Endothelial cell of umbilical vein (primary cell): Measurements from ENCODE around the gene PLAGL2. TPM values are rescaled to one million over a fixed set of nuclear protein-coding genes. Genes with fewer than 3 reads are reported as not detected.

Experiments used
- BruUV-seq: library from RNA; stranded (reverse); fragments of 400-500 nt; replicated peaks from 2 replicates; lab custom pipeline; 2021; lab: Mats Ljungman, UMichigan
- CTCF ChIA-PET: fragments of 300-600, 350-600 bp; sonication (Branson Sonifier 250); formaldehyde crosslinking; loops from one replicate; lab custom pipeline; 2021; ENCODE audit warnings: antibody characterized with exemption, inconsistent platforms; lab: Charles Lee
- POLR2A ChIA-PET: fragments of 300-600, 350-600 bp; sonication (Branson Sonifier 250); formaldehyde crosslinking; loops from one replicate; lab custom pipeline; 2021; ENCODE audit warnings: antibody characterized with exemption, inconsistent platforms; lab: Charles Lee
- DNase-seq: peaks from one replicate; pipeline ENCODE4 v3.0.0-alpha.2; 2011; ENCODE audit warnings: low read depth, low spot score
- FAIRE-seq: peaks from 2 replicates; lab custom pipeline; 2011; peaks lifted over from hg19 to GRCh38; lab: Jason Lieb, UNC
- H2AFZ ChIP-seq: 2 replicates; pipeline ENCODE4 v1.6.0; 2012; ENCODE audit warnings: low read depth, low read length, control low read depth, inconsistent platforms
- H3K27ac ChIP-seq: 2 replicates; pipeline ENCODE4 v1.5.1; 2011; ENCODE audit warnings: low read depth, mild to moderate bottlenecking, control low read depth, low read length, moderate library complexity; ENCODE audit not compliant: insufficient read depth
- H3K27me3 ChIP-seq, 2 experiments: 2 replicates each; pipeline versions ENCODE4 v1.6.0 to v1.6.1; 2011; ENCODE audit warnings: low read length in 2 of 2, mixed read lengths in 1 of 2; ENCODE audit not compliant: control insufficient read depth in 2 of 2, insufficient read depth in 2 of 2
- H3K36me3 ChIP-seq, 2 experiments: 2 replicates in 1 of 2; 3 replicates in 1 of 2; pipeline ENCODE4 v1.5.1; 2011; ENCODE audit warnings: low read length in 2 of 2, mild to moderate bottlenecking in 1 of 2, moderate library complexity in 1 of 2; ENCODE audit not compliant: control insufficient read depth in 2 of 2, insufficient read depth in 2 of 2; ENCODE audit errors: extremely low read depth in 1 of 2
- H3K4me1 ChIP-seq: 3 replicates; pipeline ENCODE4 v1.5.1; 2011; ENCODE audit warnings: mild to moderate bottlenecking, low read length; ENCODE audit not compliant: control insufficient read depth, insufficient read depth; ENCODE audit errors: extremely low read depth
- H3K4me2 ChIP-seq: 2 replicates; pipeline ENCODE4 v1.6.1; 2011; ENCODE audit warnings: low read length, control low read depth, mixed read lengths; ENCODE audit not compliant: insufficient read depth
- H3K4me3 ChIP-seq, 3 experiments: fragments of 200-600 bp in 1 of 3; sonication (generic), shearing (Covaris generic) in 1 of 3; replicated peaks in 1 of 3; 2 replicates each; pipeline ENCODE4 v1.5.1; 2011 to 2016; ENCODE audit warnings: control low read depth in 3 of 3, low read length in 3 of 3, mild to moderate bottlenecking in 2 of 3, inconsistent platforms in 1 of 3, low read depth in 1 of 3, moderate library complexity in 1 of 3; ENCODE audit not compliant: insufficient read depth in 1 of 3
- H3K79me2 ChIP-seq: 2 replicates; pipeline ENCODE4 v1.6.0; 2012; ENCODE audit warnings: low read length, inconsistent platforms; ENCODE audit not compliant: control insufficient read depth, insufficient read depth
- H3K9ac ChIP-seq: replicated peaks from 2 replicates; pipeline ENCODE3; 2011; ENCODE audit warnings: low read length, control low read depth; ENCODE audit not compliant: insufficient read depth; ENCODE audit errors: extremely low read depth
- H3K9me1 ChIP-seq: replicated peaks from 3 replicates; pipeline ENCODE4 v1.6.0; 2011; ENCODE audit warnings: mild to moderate bottlenecking, low read length; ENCODE audit not compliant: control insufficient read depth, insufficient read depth; ENCODE audit errors: extremely low read depth
- H3K9me3 ChIP-seq: replicated peaks from 2 replicates; pipeline ENCODE4 v1.5.1; 2012; ENCODE audit warnings: low read length, inconsistent platforms; ENCODE audit not compliant: control insufficient read depth, insufficient read depth
- H4K20me1 ChIP-seq: replicated peaks from 2 replicates; pipeline ENCODE3; 2011; ENCODE audit warnings: mild to moderate bottlenecking, low read length; ENCODE audit not compliant: control insufficient read depth, insufficient read depth; ENCODE audit errors: extremely low read depth
- CTCF ChIP-seq, 2 donors: IDR thresholded peaks; 1 replicate in 1 of 2; 2 replicates in 1 of 2; pipeline ENCODE4 v1.5.1; 2011; ENCODE audit warnings: low read length in 2 of 2, mild to moderate bottlenecking in 2 of 2, moderate library complexity in 2 of 2, control low read depth in 1 of 2, inconsistent platforms in 1 of 2, low read depth in 1 of 2; ENCODE audit not compliant: insufficient read depth in 1 of 2; ENCODE audit errors: extremely low read depth in 1 of 2
- EZH2 ChIP-seq: IDR thresholded peaks from 2 replicates; pipeline ENCODE4 v1.6.1; 2012; ENCODE audit warnings: borderline replicate concordance, low read depth, mild to moderate bottlenecking, moderate library complexity, low read length, inconsistent platforms; ENCODE audit not compliant: severe bottlenecking
- FOS ChIP-seq: IDR thresholded peaks from 2 replicates; pipeline ENCODE4 v1.6.1; 2011; ENCODE audit warnings: mild to moderate bottlenecking, low read length, moderate library complexity, borderline replicate concordance; ENCODE audit not compliant: insufficient read depth
- GATA2 ChIP-seq: IDR thresholded peaks from 2 replicates; pipeline ENCODE4 v1.7.0; 2011; ENCODE audit warnings: low read depth, mild to moderate bottlenecking, moderate library complexity, mixed read lengths, low read length; ENCODE audit not compliant: insufficient read length, insufficient read depth
- JUN ChIP-seq: IDR thresholded peaks from 2 replicates; pipeline ENCODE4 v1.6.1; 2011; ENCODE audit warnings: borderline replicate concordance, low read depth; ENCODE audit not compliant: insufficient read length, insufficient read depth
- MYC ChIP-seq: IDR thresholded peaks from one replicate; pipeline ENCODE4 v1.6.1; 2011; ENCODE audit warnings: mild to moderate bottlenecking, low read depth, low read length
- POLR2A ChIP-seq: IDR thresholded peaks from 2 replicates; pipeline ENCODE4 v1.6.1; 2012; ENCODE audit warnings: low read depth, mild to moderate bottlenecking, control low read depth, low read length
- POLR2AphosphoS5 ChIP-seq: IDR thresholded peaks from 2 replicates; pipeline ENCODE4 v1.6.1; 2012; ENCODE audit warnings: low read depth, mild to moderate bottlenecking, control low read depth, low read length, moderate library complexity; ENCODE audit not compliant: insufficient read depth
- dilution Hi-C: fragments of 300-500 bp; cut with MboI; formaldehyde crosslinking; loops from one replicate; pipeline ENCODE4 v1.15.0; 2019; ENCODE audit warnings: low sequenced_read_pairs; ENCODE audit not compliant: extremely low pct_ligation_motif_present
- intact Hi-C: fragments of 100-400 bp; cut with micrococcal nuclease; formaldehyde crosslinking; loops from one replicate; pipeline ENCODE4 v1.10.0; 2022
- polyA plus RNA-seq, 4 experiments: library from polyadenylated mRNA; depleted of rRNA in 3 of 4; stranded (reverse) in 3 of 4; unstranded in 1 of 4; fragments of >200 nt; gene quantifications; 2 replicates each; pipeline versions ENCODE4 v1.2.1 to v1.2.3, GENCODE V29; 2011 to 2012; ENCODE audit warnings: missing spikeins in 1 of 4
- total RNA-seq: library from RNA; stranded (reverse); gene quantifications from 2 replicates; pipeline ENCODE4 v1.2.3, GENCODE V29; 2021
- TF ChIP-seq, protein P1 (sequence below): IDR thresholded peaks from 2 replicates; pipeline ENCODE4 v1.6.1; 2011; ENCODE audit not compliant: insufficient read depth, insufficient read length

PLAGL2 gene
- total and polyA plus RNA-seq, 2 donors (not counting 3 experiments of a cell fraction or from before 2014, with no cell fraction given) = 8.2 to 15.2 TPM

- BruUV-seq = no TSS peak
- TF ChIP-seq POLR2A (no peak), JUN (no peak), POLR2AphosphoS5 (no peak), GATA2 (no peak), MYC (no peak), EZH2 (no peak), CTCF (IDR thresholded peaks at IDR 0.05; ENCODE audit: extremely low read depth in 1 of 2, insufficient read depth in 1 of 2, low read depth in 1 of 2, low read length in 2 of 2) (no peak), FOS (no peak)
- TF ChIP-seq, protein P1, sequence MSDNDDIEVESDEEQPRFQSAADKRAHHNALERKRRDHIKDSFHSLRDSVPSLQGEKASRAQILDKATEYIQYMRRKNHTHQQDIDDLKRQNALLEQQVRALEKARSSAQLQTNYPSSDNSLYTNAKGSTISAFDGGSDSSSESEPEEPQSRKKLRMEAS = no peak
- dilution Hi-C loops = no loop called here
- Histone ChIP-seq H4K20me1 (no peaks in the 10 kb centered on the region), H3K9ac (no peak overlapping the region), H3K27ac (no peak overlapping the region), H3K9me1 (no peaks in the 10 kb centered on the region), H3K36me3 (peaks cover 17 to 29% of the 10 kb centered on the region in 2 experiments), H3K9me3 (no peaks in the 10 kb centered on the region), H2AFZ (no peak overlapping the region), H3K4me3 (no peak overlapping the region), H3K4me2 (no peak overlapping the region), H3K79me2 (peaks cover 61% of the 10 kb centered on the region), H3K4me1 (peaks cover 7% of the 10 kb centered on the region), H3K27me3 (no peaks in the 10 kb centered on the region)
- POLR2A ChIA-PET = no interaction called here
- intact Hi-C loops = no loop called here
- no peak for DNase-seq
- FAIRE-seq = no peak
- CTCF ChIA-PET = no interaction called here
Observed at GRCh38 chr20:32201296-32201976, 6.1 kb downstream of the PLAGL2 start.
